Dermis blood vessel endothelial cell (primary cell): ENCODE data around the gene GLS. TPM values are rescaled to one million over a fixed set of nuclear protein-coding genes. Genes with fewer than 3 reads are reported as not detected.

Experiments used
- DNase-seq: peaks from one replicate; pipeline ENCODE4 v3.0.0; 2010
- total RNA-seq: library from RNA; depleted of rRNA; stranded (reverse); fragments of >200 nt; gene quantifications from 2 replicates; pipeline ENCODE4 v1.2.3, GENCODE V29; 2014

Gene GLS
- total RNA-seq, 1 donor from 2014 or later: 284 TPM

- DNase-seq: peak; percentile 34
Observed at GRCh38 chr2:190887089-190887488, 6.5 kb downstream of the GLS start.

- no peak for DNase-seq
Observed at GRCh38 chr2:190888449-190888848, 7.8 kb downstream of the GLS start.

- no peak for DNase-seq
Observed at GRCh38 chr2:190889175-190889943, 8.7 kb downstream of the GLS start.

GRCh38 chr2:190891372-190891771 lies 10.8 kb downstream of the GLS start:
- DNase-seq: no peak

- no peak for DNase-seq
Observed at GRCh38 chr2:190891889-190892288, 11.3 kb downstream of the GLS start.

GRCh38 chr2:190893157-190893556 lies 12.5 kb downstream of the GLS start:
- no peak for DNase-seq

GRCh38 chr2:190896477-190896876 lies 15.9 kb downstream of the GLS start:
- no peak for DNase-seq

GRCh38 chr2:190903693-190904450 lies 23.3 kb downstream of the GLS start:
- no peak for DNase-seq

GRCh38 chr2:190904640-190905261 lies 24.1 kb downstream of the GLS start:
- DNase-seq: no peak

GRCh38 chr2:190908532-190908931 lies 27.9 kb downstream of the GLS start:
- DNase-seq: no peak

GRCh38 chr2:190909680-190910079 lies 29.1 kb downstream of the GLS start:
- no peak for DNase-seq

GRCh38 chr2:190910341-190911136 lies 29.9 kb downstream of the GLS start:
- DNase-seq: peak; percentile 18

- DNase-seq: no peak
Observed at GRCh38 chr2:190911813-190912212, 31.2 kb downstream of the GLS start.

- DNase-seq: no peak
Observed at GRCh38 chr2:190912726-190913125, 32.1 kb downstream of the GLS start.

- no peak for DNase-seq
Observed at GRCh38 chr2:190913725-190914124, 33.1 kb downstream of the GLS start.

GRCh38 chr2:190916829-190917228 lies 36.2 kb downstream of the GLS start:
- DNase-seq: no peak

GRCh38 chr2:190920085-190920484 lies 39.5 kb downstream of the GLS start:
- DNase-seq: no peak

- DNase-seq: no peak
Observed at GRCh38 chr2:190922376-190922775, 41.8 kb downstream of the GLS start.

GRCh38 chr2:190927301-190927700 lies 46.7 kb downstream of the GLS start:
- no peak for DNase-seq

- no peak for DNase-seq
Observed at GRCh38 chr2:190929919-190930318, 49.3 kb downstream of the GLS start.

- no peak for DNase-seq
Observed at GRCh38 chr2:190930411-190930810, 49.8 kb downstream of the GLS start.

GRCh38 chr2:190932514-190932913 lies 51.9 kb downstream of the GLS start:
- no peak for DNase-seq

GRCh38 chr2:190933361-190933760 lies 52.7 kb downstream of the GLS start:
- no peak for DNase-seq
